NCI-H1092 treated with DMSO at 0.1 percent for 48 hours (cell line): Measurements from ENCODE around the gene BANP.

Experiments used
- DNase-seq: peaks from one replicate; lab custom pipeline; 2025; lab: John Stamatoyannopoulos, UW

The BANP gene

DNA sequence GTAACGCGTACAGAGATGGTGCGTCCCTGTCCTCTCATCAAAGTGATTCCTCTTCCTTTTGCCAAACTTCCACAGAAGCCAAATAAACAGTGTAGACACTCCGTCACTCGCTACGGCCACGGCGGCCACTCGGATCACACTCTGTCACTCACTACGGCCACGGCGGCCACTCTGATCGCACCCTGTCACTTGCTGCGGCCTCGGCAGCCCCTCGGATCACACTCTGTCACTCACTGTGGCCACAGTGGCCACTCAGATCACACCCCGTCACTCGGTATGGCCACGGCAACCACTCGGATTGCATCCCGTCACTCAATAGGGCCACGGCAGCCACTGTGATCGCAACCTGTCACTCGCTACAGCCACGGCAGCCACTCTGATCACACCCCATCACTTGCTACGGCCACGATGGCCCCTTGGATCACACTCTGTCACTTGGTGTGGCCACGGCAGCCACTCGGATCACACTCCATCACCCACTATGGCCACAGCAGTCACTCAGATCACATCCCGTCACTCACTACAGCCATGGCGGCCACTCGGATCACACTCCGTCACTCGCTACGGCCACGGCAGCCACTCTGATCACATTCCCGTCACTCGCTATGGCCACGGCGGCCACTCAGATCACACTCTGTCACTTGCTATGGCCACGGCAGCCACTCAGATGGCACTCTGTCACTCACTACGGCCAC, 170.8 kb downstream of the BANP start:
- no peak for DNase-seq
